Measurements from ENCODE around the gene ZNF683.
"Not testable (repeated sequence)": the region's sequence is repeated elsewhere in the genome, so short reads cannot be mapped to it uniquely, and the experiment has no call there.

ZNF683 gene

GRCh38 chr1:26378088-26378878, 5.7 kb upstream of the ZNF683 start:
- in situ Hi-C loops (cut with HindIII; ENCODE audit: low pct_ligation_motif_present, low sequenced_read_pairs) = no loop called here
- H3K4me3 ChIP-seq (ENCODE audit: low read depth, low read length) = no peak overlapping the region

DNA sequence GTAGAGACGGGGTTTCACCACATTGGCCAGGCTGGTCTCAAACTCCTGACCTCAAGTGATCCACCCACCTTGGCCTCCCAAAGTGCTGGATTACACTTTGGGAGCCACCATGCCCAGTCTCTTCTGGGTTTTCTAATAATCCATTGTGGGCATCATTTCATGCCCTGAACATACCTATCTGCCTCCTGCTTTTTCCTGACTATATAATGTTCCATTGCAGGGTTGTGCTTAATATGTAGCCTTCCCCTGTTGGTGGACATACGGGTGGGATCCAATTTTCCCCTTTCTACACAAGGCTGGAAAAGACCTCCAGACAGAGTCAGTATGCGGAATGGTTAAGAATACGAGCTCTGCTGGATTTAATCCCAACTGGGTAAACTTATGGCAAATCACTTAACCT, 3.5 kb upstream of the ZNF683 start:
- no peaks in the 10 kb centered on the region for H3K27me3 ChIP-seq (replicated peaks)
- DNase-seq = no peak
- no peak overlapping the region for H3K27ac ChIP-seq
- in situ Hi-C loops (cut with HindIII; ENCODE audit: low pct_ligation_motif_present, low sequenced_read_pairs) = no loop called here
- no peak for TF ChIP-seq CTCF (IDR thresholded peaks at IDR 0.05; ENCODE audit: low read depth, low read length, missing control alignments)
- no peaks in the 10 kb centered on the region for H3K36me3 ChIP-seq (replicated peaks)
- H3K4me3 ChIP-seq (ENCODE audit: low read depth, low read length) = no peak overlapping the region

More at GRCh38 chr1:26378088-26378878, 5.7 kb upstream of the ZNF683 start:
- Histone ChIP-seq H3K27me3 (replicated peaks) (no peaks in the 10 kb centered on the region), H3K27ac (peak overlapping the region; percentile 69), H3K36me3 (replicated peaks) (no peaks in the 10 kb centered on the region)
- no peak for TF ChIP-seq CTCF (IDR thresholded peaks at IDR 0.05; ENCODE audit: low read depth, low read length, missing control alignments)
- DNase-seq = peak; percentile 94

GRCh38 chr1:26375081-26375480, 2.5 kb upstream of the ZNF683 start:
- no peak for DNase-seq
- no peak overlapping the region for H3K4me3 ChIP-seq (ENCODE audit: low read depth, low read length)

GRCh38 chr1:26374361-26374760, 1.8 kb upstream of the ZNF683 start:
- H3K27ac ChIP-seq; H3K27me3 ChIP-seq (replicated peaks); in situ Hi-C loops (cut with HindIII; ENCODE audit: low pct_ligation_motif_present, low sequenced_read_pairs); H3K36me3 ChIP-seq (replicated peaks); H3K4me3 ChIP-seq (ENCODE audit: low read depth, low read length); DNase-seq: not testable (repeated sequence)

More at GRCh38 chr1:26375081-26375480, 2.5 kb upstream of the ZNF683 start:
- Histone ChIP-seq H3K27me3 (replicated peaks) (no peaks in the 10 kb centered on the region), H3K27ac (no peak overlapping the region), H3K36me3 (replicated peaks) (no peaks in the 10 kb centered on the region)
- TF ChIP-seq CTCF (IDR thresholded peaks at IDR 0.05; ENCODE audit: low read depth, low read length, missing control alignments) = no peak
- in situ Hi-C loops (cut with HindIII; ENCODE audit: low pct_ligation_motif_present, low sequenced_read_pairs) = no loop called here

- TF ChIP-seq CTCF (IDR thresholded peaks at IDR 0.05; ENCODE audit: low read depth, low read length, missing control alignments) = no peak
- no peak for DNase-seq
- Histone ChIP-seq H3K36me3 (replicated peaks) (no peaks in the 10 kb centered on the region), H3K27me3 (replicated peaks) (no peaks in the 10 kb centered on the region), H3K27ac (no peak overlapping the region), H3K4me3 (ENCODE audit: low read depth, low read length) (no peak overlapping the region)
- in situ Hi-C loops (cut with HindIII; ENCODE audit: low pct_ligation_motif_present, low sequenced_read_pairs) = no loop called here
These were observed 1.2 kb upstream of the ZNF683 start for GRCh38 chr1:26373789-26374188.

DNA sequence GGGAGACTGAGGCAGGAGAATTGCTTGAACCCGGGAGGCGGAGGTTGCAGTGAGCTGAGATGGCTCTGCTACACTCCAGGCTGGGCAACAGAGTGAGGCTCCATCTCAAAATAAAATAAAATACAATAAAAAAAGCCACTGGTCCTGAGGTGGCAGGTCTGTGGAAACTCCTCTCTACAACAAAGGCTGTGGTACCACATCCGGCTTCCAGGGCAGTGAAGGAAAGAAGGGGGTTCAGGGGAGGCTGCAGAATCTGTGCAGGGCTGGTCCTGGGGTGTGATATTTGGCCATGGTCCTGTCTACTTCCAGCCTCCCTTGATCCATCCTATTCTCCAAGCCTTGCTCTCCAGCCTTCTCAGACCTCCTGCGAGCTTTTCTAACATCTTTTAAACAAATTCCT, 731 bp upstream of the ZNF683 start:
- TF ChIP-seq CTCF (IDR thresholded peaks at IDR 0.05; ENCODE audit: low read depth, low read length, missing control alignments) = no peak
- Histone ChIP-seq H3K36me3 (replicated peaks) (no peaks in the 10 kb centered on the region), H3K4me3 (ENCODE audit: low read depth, low read length) (no peak overlapping the region), H3K27ac (no peak overlapping the region), H3K27me3 (replicated peaks) (no peaks in the 10 kb centered on the region)
- DNase-seq = no peak
- in situ Hi-C loops (cut with HindIII; ENCODE audit: low pct_ligation_motif_present, low sequenced_read_pairs) = no loop called here

Measured in brain microvascular endothelial cell (primary cell).